Measurements from ENCODE around the gene CLIC5. TPM values are rescaled to one million over a fixed set of nuclear protein-coding genes. Genes with fewer than 3 reads are reported as not detected.

CLIC5 gene
- total RNA-seq, 6 donors from 2014 or later = 110 to 197 (median 138) TPM

DNA sequence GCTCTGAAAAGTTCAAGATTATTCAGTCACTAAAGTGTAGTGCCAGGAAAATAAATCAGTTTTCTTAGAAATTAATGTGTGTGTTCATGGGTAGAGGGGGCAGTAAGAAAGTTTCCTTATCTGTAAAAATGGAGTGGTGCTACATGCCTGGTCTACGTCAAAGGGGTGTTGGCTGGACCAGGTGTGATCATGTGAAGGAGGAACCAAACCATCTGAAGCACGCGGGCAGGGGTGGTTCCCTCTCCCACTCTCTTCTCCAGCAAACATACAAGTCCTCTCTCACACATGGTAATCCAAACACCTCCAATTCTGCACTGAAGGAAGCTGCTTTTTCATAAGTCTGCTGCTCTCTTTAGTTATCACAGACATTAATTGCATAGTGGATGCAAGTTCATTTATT is 63.1 kb downstream of the CLIC5 start:
- WGBS, 2 donors = 69 to 76% methylated on average over 3 of the region's 3 CpGs
- Histone ChIP-seq H3K4me1 (peaks cover 12 to 16% (median 13%) of the 10 kb centered on the region in 4 donors), H3K4me3 (no peak overlapping the region), H3K36me3 (peaks cover 0 to 9% (median under 1%) of the 10 kb centered on the region in 4 donors), H3K27me3 (no peaks in the 10 kb centered on the region), H3K9me3 (no peaks in the 10 kb centered on the region), H3K27ac (peak overlapping the region; percentile 47 to 66 (median 54))
- DNase-seq (peak in 1 of 2 donors; percentile 39), ATAC-seq (ENCODE audit: low FRiP score in 2 of 2) (peak; percentile 44 to 80)
- TF ChIP-seq, protein P1, sequence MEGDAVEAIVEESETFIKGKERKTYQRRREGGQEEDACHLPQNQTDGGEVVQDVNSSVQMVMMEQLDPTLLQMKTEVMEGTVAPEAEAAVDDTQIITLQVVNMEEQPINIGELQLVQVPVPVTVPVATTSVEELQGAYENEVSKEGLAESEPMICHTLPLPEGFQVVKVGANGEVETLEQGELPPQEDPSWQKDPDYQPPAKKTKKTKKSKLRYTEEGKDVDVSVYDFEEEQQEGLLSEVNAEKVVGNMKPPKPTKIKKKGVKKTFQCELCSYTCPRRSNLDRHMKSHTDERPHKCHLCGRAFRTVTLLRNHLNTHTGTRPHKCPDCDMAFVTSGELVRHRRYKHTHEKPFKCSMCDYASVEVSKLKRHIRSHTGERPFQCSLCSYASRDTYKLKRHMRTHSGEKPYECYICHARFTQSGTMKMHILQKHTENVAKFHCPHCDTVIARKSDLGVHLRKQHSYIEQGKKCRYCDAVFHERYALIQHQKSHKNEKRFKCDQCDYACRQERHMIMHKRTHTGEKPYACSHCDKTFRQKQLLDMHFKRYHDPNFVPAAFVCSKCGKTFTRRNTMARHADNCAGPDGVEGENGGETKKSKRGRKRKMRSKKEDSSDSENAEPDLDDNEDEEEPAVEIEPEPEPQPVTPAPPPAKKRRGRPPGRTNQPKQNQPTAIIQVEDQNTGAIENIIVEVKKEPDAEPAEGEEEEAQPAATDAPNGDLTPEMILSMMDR (IDR thresholded peaks at IDR 0.05) = no peak
- peak in 1 of 4 donors; percentile 18 for TF ChIP-seq EP300 (IDR thresholded peaks at IDR 0.05)
- no peak for TF ChIP-seq POLR2AphosphoS5 (IDR thresholded peaks at IDR 0.05)
- TF ChIP-seq POLR2A (IDR thresholded peaks at IDR 0.05) = no peak

DNA sequence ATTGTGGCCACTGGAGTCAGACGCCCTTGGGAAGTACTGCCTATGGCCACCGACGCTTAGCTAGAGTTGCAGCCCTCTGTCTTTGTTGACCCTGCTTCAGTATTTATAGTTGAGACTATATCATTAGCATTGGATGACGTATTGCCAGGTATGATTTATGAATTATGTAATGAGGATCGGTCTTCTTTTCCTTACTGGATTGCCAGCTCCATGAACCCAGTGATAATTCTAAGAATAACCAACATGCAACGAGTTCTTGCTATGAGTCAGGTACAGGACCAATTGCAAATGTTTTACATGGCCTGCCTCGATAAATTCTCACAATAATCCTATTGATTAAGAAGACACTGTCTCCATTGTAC is 63.5 kb downstream of the CLIC5 start:
- no peaks in the 10 kb centered on the region for H3K27me3 ChIP-seq
- no peak overlapping the region for H3K4me3 ChIP-seq
- WGBS, 2 donors = 69 to 75% methylated on average over 7 of the region's 7 CpGs
- ATAC-seq (ENCODE audit: low FRiP score in 2 of 2) (no peak), DNase-seq (no peak)
- peak overlapping the region; percentile 47 to 66 (median 54) for H3K27ac ChIP-seq
- H3K36me3 ChIP-seq = peaks cover 0 to 11% (median 2%) of the 10 kb centered on the region in 4 donors
- peaks cover 12 to 16% (median 13%) of the 10 kb centered on the region in 4 donors for H3K4me1 ChIP-seq
- no peaks in the 10 kb centered on the region for H3K9me3 ChIP-seq
- TF ChIP-seq, protein P1 (IDR thresholded peaks at IDR 0.05) = no peak
- TF ChIP-seq EP300 (IDR thresholded peaks at IDR 0.05) (no peak), POLR2A (IDR thresholded peaks at IDR 0.05) (no peak), POLR2AphosphoS5 (IDR thresholded peaks at IDR 0.05) (no peak)

DNA sequence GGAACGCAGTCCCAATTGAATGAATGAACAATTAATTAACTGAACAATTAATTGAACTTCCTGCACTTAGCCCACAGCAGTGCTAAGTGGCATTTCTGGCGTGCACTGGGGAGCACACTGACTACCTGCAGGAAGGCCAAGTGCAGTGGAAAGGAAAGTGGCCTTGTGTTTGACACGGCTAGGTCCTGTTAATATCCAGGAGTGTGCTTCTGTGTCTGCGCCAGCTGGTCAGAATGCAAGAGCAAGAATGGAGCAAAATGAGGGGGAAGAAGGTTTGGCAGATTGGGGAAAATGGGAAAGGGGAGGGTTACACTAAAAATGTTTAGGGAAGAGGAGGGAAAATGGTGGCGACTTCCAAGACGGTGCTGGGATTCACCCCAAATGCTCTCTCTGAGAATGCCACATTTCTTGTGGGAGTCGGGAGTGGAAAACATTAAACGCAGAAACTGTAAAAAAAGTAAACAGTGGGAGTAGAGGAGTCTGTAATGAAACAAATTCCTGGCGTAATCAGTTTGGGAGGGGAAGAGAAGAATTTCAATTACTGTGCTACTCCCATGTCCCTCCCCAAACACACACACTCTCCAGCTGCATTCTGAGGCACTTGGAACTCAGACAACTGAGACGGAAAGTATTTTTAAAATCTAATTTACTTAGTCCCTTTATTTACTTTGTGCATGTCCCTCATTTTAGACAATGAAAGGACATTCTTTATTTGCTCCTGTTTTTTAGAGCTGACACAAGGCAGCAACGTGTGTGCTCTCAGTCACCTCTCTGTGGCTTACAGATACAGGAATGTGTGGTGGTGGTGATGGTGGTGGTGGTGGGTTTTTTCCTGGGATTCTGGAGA is 64.1 kb downstream of the CLIC5 start:
- WGBS, 2 donors = 43 to 53% methylated on average over 10 to 11 of the region's 11 CpGs
- H3K27ac ChIP-seq = peak overlapping the region; percentile 47 to 66 (median 56)
- H3K36me3 ChIP-seq = peaks cover 0 to 15% (median 3%) of the 10 kb centered on the region in 4 donors
- H3K27me3 ChIP-seq = no peaks in the 10 kb centered on the region
- ATAC-seq (ENCODE audit: low FRiP score in 2 of 2) = peak; percentile 47 to 85
- H3K4me1 ChIP-seq = peaks cover 12 to 16% (median 14%) of the 10 kb centered on the region in 4 donors
- DNase-seq = peak in 1 of 2 donors; percentile 36
- H3K9me3 ChIP-seq = no peaks in the 10 kb centered on the region
- no peak overlapping the region for H3K4me3 ChIP-seq
- TF ChIP-seq, protein P1 (IDR thresholded peaks at IDR 0.05) = no peak
- peak in 1 of 4 donors; percentile 66 for TF ChIP-seq EP300 (IDR thresholded peaks at IDR 0.05)

DNA sequence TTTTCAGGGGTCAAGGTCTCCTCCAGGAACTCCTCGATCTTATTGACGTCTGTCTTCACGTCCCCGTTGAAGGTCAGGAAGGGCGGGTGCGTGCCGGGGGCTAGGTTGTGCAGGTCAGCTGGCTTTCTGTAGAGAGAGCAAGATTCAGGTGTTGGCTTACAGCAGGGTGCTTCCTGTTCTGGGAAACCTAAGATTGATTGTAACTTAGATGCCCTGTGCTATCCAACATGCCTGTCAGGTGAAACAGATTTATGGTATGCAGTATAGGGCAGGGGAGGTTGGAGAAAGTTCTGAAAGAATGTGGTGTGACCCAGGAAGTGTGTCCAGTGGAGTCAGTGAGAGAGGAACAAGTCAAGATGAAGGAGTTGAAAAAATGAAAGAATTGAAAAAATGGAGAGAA is 66.4 kb downstream of the CLIC5 start:
- WGBS, 2 donors = 82 to 89% methylated on average over 6 to 7 of the region's 7 CpGs
- no peak for ATAC-seq (ENCODE audit: low FRiP score in 2 of 2)

More for the DNA sequence above, 66.4 kb downstream of the CLIC5 start:
- no peak overlapping the region for H3K27ac ChIP-seq
- no peaks in the 10 kb centered on the region for H3K9me3 ChIP-seq
- peak in 1 of 2 donors; percentile 41 for DNase-seq
- H3K27me3 ChIP-seq = no peaks in the 10 kb centered on the region
- H3K4me1 ChIP-seq = peaks cover 12 to 17% (median 16%) of the 10 kb centered on the region in 4 donors
- H3K4me3 ChIP-seq = no peak overlapping the region
- peaks cover 0 to 12% (median 3%) of the 10 kb centered on the region in 4 donors for H3K36me3 ChIP-seq
- TF ChIP-seq POLR2AphosphoS5 (IDR thresholded peaks at IDR 0.05) (no peak), POLR2A (IDR thresholded peaks at IDR 0.05) (no peak), EP300 (IDR thresholded peaks at IDR 0.05) (no peak)
- TF ChIP-seq, protein P1 (IDR thresholded peaks at IDR 0.05) = no peak
